Neural cell (in vitro differentiated cells): ENCODE data around the gene CNGA3. TPM values are rescaled to one million over a fixed set of nuclear protein-coding genes. Genes with fewer than 3 reads are reported as not detected.

Experiments
- H2AFZ ChIP-seq: fragments of 200-600, 300-800 bp; sonication (generic), shearing (Covaris generic); 2 replicates; pipeline ENCODE4 v1.6.0; 2014; ENCODE audit warnings: low read depth, mild to moderate bottlenecking, antibody characterized with exemption, low read length, moderate library complexity
- H3F3A ChIP-seq: fragments of 200-600 bp; shearing (Covaris generic); 2 replicates; pipeline ENCODE4 v1.6.1; 2016; ENCODE audit warnings: mild to moderate bottlenecking, moderate library complexity, mixed read lengths, antibody characterized with exemption, low read length; ENCODE audit not compliant: insufficient read depth, poor library complexity, severe bottlenecking
- H3K27ac ChIP-seq: fragments of 200-600, 300-800 bp; sonication (generic), shearing (Covaris generic); 2 replicates; pipeline ENCODE4 v1.5.1; 2014; ENCODE audit warnings: mild to moderate bottlenecking, low read length, moderate library complexity
- H3K27me3 ChIP-seq: fragments of 300-800, 200-600 bp; sonication (generic), shearing (Covaris generic); 2 replicates; pipeline ENCODE4 v1.6.0; 2014; ENCODE audit warnings: mild to moderate bottlenecking, low read depth, low read length, moderate library complexity; ENCODE audit not compliant: insufficient read depth
- H3K36me3 ChIP-seq: fragments of 300-800, 200-600 bp; sonication (generic), shearing (Covaris generic); 2 replicates; pipeline ENCODE4 v1.5.1; 2014; ENCODE audit warnings: mild to moderate bottlenecking, antibody characterized with exemption, low read length, moderate library complexity; ENCODE audit not compliant: insufficient read depth
- H3K4me2 ChIP-seq: fragments of 300-800, 200-600 bp; sonication (generic), shearing (Covaris generic); 2 replicates; pipeline ENCODE4 v1.6.0; 2014; ENCODE audit warnings: mild to moderate bottlenecking, low read length
- H3K4me3 ChIP-seq: fragments of 300-800, 200-600 bp; sonication (generic), shearing (Covaris generic); 2 replicates; pipeline ENCODE4 v1.5.1; 2014; ENCODE audit warnings: mild to moderate bottlenecking, low read length, moderate library complexity
- H3K79me2 ChIP-seq: fragments of 200-600 bp; shearing (Covaris generic); replicated peaks from 2 replicates; pipeline ENCODE4 v1.6.0; 2014; ENCODE audit warnings: mild to moderate bottlenecking, low read length, moderate library complexity; ENCODE audit not compliant: insufficient read depth
- H3K9ac ChIP-seq: fragments of 300-800, 200-600 bp; sonication (generic), shearing (Covaris generic); 2 replicates; pipeline ENCODE4 v1.6.1; 2016; ENCODE audit warnings: mild to moderate bottlenecking, low read length, mixed read lengths
- H3K9me2 ChIP-seq: fragments of 200-600 bp; shearing (Covaris generic); 2 replicates; pipeline ENCODE4 v1.6.1; 2016; ENCODE audit warnings: mild to moderate bottlenecking, low read length, mixed read lengths; ENCODE audit not compliant: insufficient read depth
- H3K9me3 ChIP-seq: fragments of 200-600, 300-800 bp; sonication (generic), shearing (Covaris generic); 2 replicates; pipeline ENCODE4 v1.6.1; 2016; ENCODE audit warnings: mild to moderate bottlenecking, mixed run types, low read length, moderate library complexity, mixed read lengths
- H4K20me1 ChIP-seq: fragments of 200-600 bp; shearing (Covaris generic); 2 replicates; pipeline ENCODE4 v1.6.1; 2016; ENCODE audit warnings: mild to moderate bottlenecking, mixed run types; ENCODE audit not compliant: insufficient read depth
- CTCF ChIP-seq: fragments of 450-650 bp; IDR thresholded peaks from 2 replicates; pipeline ENCODE4 v1.5.1; 2014; ENCODE audit warnings: antibody characterized with exemption, mild to moderate bottlenecking, moderate library complexity; ENCODE audit not compliant: poor library complexity, severe bottlenecking
- EP300 ChIP-seq: fragments of 450-650 bp; conservative IDR thresholded peaks from 2 replicates; pipeline ENCODE4 v1.6.1; 2014; ENCODE audit warnings: antibody characterized with exemption, mild to moderate bottlenecking, moderate library complexity; ENCODE audit not compliant: poor library complexity, severe bottlenecking
- EZH2 ChIP-seq: fragments of 200-600, 300-800 bp; shearing (Covaris generic), sonication (generic); IDR thresholded peaks from 2 replicates; pipeline ENCODE4 v1.6.1; 2014; ENCODE audit warnings: antibody characterized with exemption, low read length, borderline replicate concordance, mild to moderate bottlenecking; ENCODE audit not compliant: insufficient read depth, poor library complexity, severe bottlenecking
- MXI1 ChIP-seq: fragments of 450-650 bp; conservative IDR thresholded peaks from 2 replicates; pipeline ENCODE4 v1.6.1; 2014; ENCODE audit warnings: antibody characterized with exemption, mild to moderate bottlenecking; ENCODE audit not compliant: poor library complexity, severe bottlenecking
- POLR2AphosphoS5 ChIP-seq: IDR thresholded peaks from 2 replicates; pipeline ENCODE4 v1.6.1; 2012
- RAD21 ChIP-seq: fragments of 450-650 bp; conservative IDR thresholded peaks from 2 replicates; pipeline ENCODE4 v1.6.1; 2014; ENCODE audit warnings: antibody characterized with exemption, mild to moderate bottlenecking, moderate library complexity
- REST ChIP-seq: IDR thresholded peaks from 2 replicates; pipeline ENCODE4 v1.6.1; 2012; ENCODE audit warnings: borderline replicate concordance
- SMC3 ChIP-seq: fragments of 450-650 bp; conservative IDR thresholded peaks from 2 replicates; pipeline ENCODE4 v1.6.1; 2014; ENCODE audit warnings: antibody characterized with exemption, mild to moderate bottlenecking, moderate library complexity; ENCODE audit not compliant: poor library complexity
- TAF1 ChIP-seq: IDR thresholded peaks from 2 replicates; pipeline ENCODE4 v1.6.1; 2012; ENCODE audit warnings: low read depth
- polyA plus RNA-seq: library from polyadenylated mRNA; depleted of rRNA; stranded (reverse); fragments of >200 nt; gene quantifications from 2 replicates; pipeline ENCODE4 v1.2.3, GENCODE V29; 2014

Gene CNGA3
- polyA plus RNA-seq, 1 donor from 2014 or later: 0.64 TPM

- Histone ChIP-seq H3K27ac (no peak overlapping the region), H3K4me2 (no peak overlapping the region), H3K36me3 (no peaks in the 10 kb centered on the region), H2AFZ (no peak overlapping the region), H3F3A (no peaks in the 10 kb centered on the region), H3K27me3 (no peaks in the 10 kb centered on the region), H4K20me1 (no peaks in the 10 kb centered on the region), H3K4me3 (no peak overlapping the region), H3K79me2 (no peaks in the 10 kb centered on the region), H3K9ac (no peak overlapping the region), H3K9me2 (no peaks in the 10 kb centered on the region), H3K9me3 (no peaks in the 10 kb centered on the region)
- TF ChIP-seq SMC3 (no peak), POLR2AphosphoS5 (no peak), MXI1 (no peak), TAF1 (no peak), REST (no peak)
These were observed 33.3 kb downstream of the CNGA3 start for GRCh38 chr2:98379311-98380202.

GRCh38 chr2:98380203-98380535 is 33.9 kb downstream of the CNGA3 start:
- TF ChIP-seq EZH2 (no peak), EP300 (no peak), CTCF (no peak), TAF1 (no peak), MXI1 (no peak), REST (no peak), POLR2AphosphoS5 (no peak), RAD21 (no peak)
- Histone ChIP-seq H3K27me3 (no peaks in the 10 kb centered on the region), H3K4me2 (no peak overlapping the region), H3K79me2 (no peaks in the 10 kb centered on the region), H3K9me3 (no peaks in the 10 kb centered on the region), H3K9me2 (no peaks in the 10 kb centered on the region), H3K36me3 (no peaks in the 10 kb centered on the region), H3F3A (no peaks in the 10 kb centered on the region), H3K9ac (no peak overlapping the region), H4K20me1 (no peaks in the 10 kb centered on the region), H3K27ac (no peak overlapping the region), H2AFZ (no peak overlapping the region), H3K4me3 (no peak overlapping the region)
